Fibroblast of peridontal ligament (primary cell): ENCODE measurements around the gene GPA33.

ENCODE experiments used
- DNase-seq: peaks from one replicate; pipeline ENCODE4 v3.0.0-alpha.2; 2010; ENCODE audit errors: extremely low read depth

The GPA33 gene

GRCh38 chr1:167117225-167117624 is 27.0 kb upstream of the GPA33 start:
- no peak for DNase-seq

DNA sequence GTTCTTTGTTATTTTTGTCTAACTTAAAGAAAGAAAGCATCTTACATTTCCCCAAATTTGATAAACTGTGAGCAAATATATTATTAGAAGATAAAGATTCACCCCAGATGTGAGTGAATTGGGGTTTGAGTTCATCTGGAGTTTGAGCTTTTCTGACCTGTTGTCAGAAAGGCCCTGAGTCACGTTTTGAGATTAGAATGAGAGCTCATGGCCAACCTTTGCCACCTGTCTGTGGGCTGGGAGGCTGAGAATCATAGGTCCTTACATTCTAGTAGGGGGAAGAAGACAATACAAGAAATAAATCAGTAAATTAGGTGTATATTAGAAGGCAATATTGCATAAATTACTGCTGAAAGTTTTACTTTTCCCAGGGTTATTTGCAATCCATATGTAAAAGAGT is 26.0 kb upstream of the GPA33 start:
- DNase-seq = no peak

DNA sequence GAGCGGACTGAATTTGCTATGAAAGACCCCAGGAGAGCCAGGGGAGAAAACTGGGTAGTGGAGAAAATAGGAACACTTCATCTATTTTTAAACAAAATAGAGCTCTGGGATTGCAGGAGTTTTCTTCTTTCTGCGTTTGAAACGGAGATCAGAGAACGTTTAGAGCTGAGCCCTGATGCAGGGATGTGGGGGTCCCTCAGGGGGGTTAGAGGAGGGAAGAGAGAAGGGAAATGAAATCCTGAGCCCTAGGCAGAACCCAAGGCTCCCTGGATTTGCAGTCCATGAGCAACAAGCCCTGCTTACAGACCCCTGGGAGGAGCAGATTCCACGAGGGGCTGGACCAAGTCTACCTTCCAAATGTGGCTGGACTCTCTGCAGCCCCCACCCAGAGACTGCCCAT is 25.5 kb upstream of the GPA33 start:
- no peak for DNase-seq

- no peak for DNase-seq
Measured at GRCh38 chr1:167114725-167115124, 24.5 kb upstream of the GPA33 start.

DNA sequence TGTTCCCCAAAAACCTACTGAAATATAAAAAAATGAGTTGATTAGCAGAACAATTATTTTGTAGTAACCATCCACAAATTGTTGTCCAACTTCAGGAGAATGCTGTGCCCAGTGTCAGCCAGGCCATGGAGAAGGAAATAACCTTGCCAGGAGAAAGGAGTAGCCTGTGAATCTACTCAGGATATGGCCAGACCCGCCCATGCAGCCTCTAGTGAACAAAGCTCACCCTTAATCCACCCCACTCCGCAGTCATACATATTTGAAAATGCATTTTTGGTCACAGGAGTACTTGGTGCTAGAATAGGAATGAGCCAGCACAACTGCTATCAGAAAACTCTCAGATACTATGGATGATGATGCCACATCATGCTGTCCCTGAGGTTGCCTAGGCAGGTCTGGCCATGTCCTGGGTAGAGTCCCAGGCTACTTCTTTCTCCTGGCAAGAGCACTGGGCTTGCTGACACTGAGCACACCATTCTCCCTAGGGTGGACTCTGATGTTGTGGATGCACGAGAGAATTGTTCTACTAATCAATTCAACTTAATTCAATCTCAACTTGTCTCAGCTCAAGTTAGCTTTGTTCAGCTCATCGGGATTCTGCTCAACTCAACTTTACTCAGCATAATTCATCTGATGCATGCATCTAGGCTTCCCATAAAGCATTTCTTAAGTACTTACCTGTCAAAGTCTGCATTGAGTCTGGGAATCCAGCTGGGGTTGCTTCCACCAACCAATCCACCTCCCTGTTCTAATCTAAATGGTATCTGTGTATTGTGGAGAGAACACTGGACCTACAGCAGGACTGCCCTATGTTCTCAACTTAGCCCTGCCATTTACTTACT is 21.9 kb upstream of the GPA33 start:
- no peak for DNase-seq

DNA sequence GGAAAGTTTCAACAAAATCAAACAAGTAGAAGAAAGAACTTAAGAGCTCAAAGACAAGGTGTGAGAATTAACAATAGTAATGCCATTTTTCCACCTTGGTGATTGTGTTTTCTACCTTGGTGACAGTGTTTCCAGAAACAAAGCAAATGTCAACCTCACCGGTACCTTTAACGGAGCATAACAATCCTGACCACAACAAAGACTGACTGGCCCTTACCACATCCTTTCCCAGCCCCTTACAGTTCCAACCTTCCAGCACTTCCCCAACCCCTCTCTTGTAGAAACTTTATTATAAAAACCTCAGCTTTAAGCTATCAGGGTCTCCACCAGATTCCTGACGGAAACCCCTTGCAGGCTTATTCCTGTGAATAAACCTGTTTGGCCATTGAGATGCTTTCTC is 20.4 kb upstream of the GPA33 start:
- no peak for DNase-seq

GRCh38 chr1:167109125-167109524 is 18.9 kb upstream of the GPA33 start:
- no peak for DNase-seq

DNA sequence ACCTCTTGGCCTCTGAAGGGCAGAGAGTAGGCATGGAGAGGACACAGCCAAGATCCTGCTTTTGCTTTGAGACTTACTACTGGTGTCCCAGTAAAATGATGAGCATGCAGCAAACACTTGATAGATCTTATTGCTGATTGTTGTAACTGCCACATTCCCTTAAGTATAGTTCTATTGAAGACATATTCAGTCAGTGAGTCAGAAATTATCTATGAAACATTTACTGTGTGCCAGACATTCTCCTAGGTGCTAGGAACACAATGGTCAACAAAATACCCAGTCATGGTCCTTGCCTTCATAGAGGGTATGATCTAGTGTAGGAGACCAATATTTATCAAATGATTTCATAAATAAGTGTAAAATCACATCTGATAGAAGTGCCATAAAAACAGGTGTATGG is 17.3 kb upstream of the GPA33 start:
- DNase-seq = no peak

GRCh38 chr1:167106119-167106461 is 15.9 kb upstream of the GPA33 start:
- no peak for DNase-seq

GRCh38 chr1:167105271-167106118 is 15.3 kb upstream of the GPA33 start:
- DNase-seq = no peak

- no peak for DNase-seq
Measured at GRCh38 chr1:167104256-167104633, 14.1 kb upstream of the GPA33 start.

DNA sequence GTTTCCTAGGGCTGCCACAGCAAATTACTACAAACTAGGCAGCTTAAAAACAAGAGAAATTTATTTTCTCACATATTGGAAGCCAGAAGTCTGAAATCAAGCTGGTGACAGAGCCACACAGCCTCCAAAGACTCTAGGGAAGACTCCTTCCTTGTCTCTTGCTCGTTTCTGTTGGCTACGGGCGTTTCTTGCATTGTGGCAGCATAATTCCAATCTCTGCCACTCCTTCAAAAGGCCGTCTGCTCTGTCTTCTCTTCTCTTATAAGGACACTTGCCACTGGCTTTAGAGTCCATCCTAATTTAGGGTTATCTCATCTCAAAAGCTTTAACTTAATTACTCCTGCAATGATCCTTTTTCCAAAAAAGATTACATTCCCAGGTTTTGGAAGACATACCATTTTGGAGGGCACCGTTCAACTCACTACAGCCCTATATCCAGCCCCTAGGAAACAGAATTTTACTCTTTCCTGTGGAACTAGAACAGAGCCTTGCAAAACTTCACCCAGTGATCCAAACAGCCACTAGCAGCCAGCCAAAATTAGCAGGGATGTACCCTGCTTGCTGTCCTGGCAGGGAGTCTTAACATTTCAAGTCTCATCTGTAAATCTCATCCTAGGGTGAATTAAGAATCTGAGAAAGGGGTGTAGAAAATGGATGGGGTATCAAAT is 12.9 kb upstream of the GPA33 start:
- no peak for DNase-seq

GRCh38 chr1:167101754-167102153 is 11.6 kb upstream of the GPA33 start:
- DNase-seq = no peak

GRCh38 chr1:167100730-167101129 is 10.6 kb upstream of the GPA33 start:
- no peak for DNase-seq

GRCh38 chr1:167099851-167100250 is 9.7 kb upstream of the GPA33 start:
- no peak for DNase-seq

- DNase-seq = peak; percentile 48
Measured at GRCh38 chr1:167095368-167095767, 5.2 kb upstream of the GPA33 start.

- DNase-seq = no peak
Measured at GRCh38 chr1:167094690-167095089, 4.5 kb upstream of the GPA33 start.

DNA sequence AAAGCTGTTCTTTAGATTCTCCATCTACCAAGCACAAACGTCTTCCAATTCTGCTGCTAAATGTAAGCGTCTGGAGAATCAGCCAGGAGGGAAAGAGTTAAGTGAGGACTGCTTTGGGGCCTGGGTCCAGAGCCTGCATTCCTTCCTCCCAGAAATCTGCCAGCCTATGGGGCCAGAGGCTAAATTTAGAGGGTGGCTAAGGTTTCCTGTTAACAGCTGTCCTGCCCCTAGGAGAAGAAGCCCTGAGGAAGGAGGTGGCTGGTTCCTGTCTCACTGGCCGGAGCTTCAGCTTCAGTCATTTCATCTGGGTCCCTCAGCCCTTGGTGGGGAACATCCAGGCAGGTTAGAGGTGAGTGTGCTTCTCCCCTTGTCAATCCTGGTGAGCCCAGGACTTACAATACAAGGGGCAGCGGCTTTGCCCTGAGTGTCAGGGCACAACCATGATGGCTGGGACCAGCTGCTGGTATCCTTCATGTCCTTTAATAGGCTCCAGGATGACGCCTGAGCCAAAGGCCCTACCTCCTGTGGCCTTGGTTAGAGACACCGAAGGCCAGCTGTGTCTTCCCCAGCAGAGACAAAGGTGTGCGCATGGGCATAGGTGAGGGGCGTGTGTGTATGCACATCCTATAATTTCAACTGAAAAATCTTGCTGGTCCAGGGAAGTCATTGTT is 3.8 kb upstream of the GPA33 start, which contains the start of gene STYXL2:
STYXL2 (plus strand) TSS at position 230 of the 671 bp plus-strand sequence. CDS start 775 bp downstream, outside the sequence.
- DNase-seq = no peak

DNA sequence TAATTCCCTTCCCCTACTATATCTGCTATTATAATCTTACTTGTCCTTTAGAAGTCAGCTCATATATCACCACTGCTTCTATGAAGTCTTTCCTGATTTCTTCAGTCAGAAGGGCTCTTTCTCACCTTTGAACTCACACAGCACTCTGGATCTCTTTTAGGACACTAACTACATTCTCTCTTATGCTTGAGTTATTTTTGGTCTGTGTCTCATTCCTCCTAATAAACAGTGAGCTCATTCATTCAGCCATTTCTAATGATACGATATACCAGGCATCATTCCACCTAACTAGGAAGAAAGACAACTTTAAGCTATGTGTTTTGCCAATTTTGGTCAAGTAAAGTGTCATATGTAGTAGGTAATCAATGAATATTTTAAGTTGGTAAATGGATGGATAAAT is 2.5 kb upstream of the GPA33 start:
- no peak for DNase-seq

GRCh38 chr1:167089939-167090313 is 251 bp downstream of the GPA33 start:
- no peak for DNase-seq

DNA sequence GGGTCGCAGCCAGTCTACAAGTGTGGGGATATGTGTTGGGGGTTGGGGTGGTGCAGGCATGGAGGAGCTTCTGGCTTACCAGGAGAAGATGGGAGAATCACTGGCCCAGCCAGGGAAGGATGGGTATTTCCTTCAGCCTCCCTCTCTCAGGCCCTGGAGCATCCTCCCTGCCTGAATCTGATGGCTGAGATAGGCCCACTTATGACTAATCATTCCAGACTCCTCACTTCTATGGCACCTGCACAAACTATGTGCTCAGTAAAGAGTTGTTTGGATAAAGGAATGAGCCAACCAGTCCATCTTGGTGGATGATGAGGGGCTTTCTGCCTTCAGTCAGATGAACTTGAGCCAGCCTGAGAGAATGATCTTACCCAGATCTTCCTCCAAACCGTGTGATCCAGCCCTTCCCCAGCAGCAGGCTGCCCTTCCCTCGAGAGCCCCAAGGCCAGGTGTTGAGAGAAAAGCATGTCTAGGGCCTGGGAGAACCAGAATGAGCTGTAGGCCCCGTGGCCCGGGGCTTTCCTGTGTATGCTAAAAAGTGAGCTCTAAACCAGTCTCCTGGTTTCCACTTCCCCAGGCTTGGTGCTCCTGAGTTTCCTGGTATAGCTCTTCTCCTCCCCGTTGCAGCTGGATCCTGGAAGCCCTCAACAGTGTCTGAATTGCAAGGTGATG is 1.3 kb downstream of the GPA33 start:
- no peak for DNase-seq
